ENCODE measurements around the gene DRD4.

The DRD4 gene

DNA sequence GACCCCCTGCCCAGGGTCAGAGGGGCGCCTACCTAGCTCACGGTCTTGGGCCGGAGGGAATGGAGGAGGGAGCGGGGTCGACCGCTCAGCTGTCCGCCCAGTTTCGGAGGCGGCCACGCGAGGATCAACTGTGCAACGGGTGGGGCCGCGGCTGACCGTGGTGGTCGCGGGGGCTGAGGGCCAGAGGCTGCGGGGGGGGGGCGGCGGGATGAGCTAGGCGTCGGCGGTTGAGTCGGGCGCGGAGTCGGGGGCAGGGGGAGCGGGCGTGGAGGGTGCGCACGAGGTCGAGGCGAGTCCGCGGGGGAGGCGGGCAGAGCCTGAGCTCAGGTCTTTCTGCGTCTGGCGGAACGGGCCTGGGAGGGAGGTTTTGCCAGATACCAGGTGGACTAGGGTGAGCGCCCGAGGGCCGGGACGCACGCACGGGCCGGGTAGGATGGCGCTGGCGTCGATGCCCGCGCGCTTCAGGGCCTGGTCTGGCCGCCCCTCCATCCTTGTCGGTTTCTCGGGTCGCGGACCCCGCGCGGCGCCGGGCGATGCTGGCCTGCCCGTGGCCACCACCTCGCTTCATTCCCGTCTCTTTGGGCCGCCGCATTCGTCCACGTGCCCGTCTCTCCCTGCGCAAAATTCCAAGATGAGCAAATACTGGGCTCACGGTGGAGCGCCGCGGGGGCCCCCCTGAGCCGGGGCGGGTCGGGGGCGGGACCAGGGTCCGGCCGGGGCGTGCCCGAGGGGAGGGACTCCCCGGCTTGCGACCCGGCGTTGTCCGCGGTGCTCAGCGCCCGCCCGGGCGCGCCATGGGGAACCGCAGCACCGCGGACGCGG lies at the start of gene DRD4:
TSS of gene DRD4 (plus strand) at position 759 of the 822 bp plus-strand sequence. CDS start at position 795, 36 bp downstream.
- no peak for DNase-seq

DNA sequence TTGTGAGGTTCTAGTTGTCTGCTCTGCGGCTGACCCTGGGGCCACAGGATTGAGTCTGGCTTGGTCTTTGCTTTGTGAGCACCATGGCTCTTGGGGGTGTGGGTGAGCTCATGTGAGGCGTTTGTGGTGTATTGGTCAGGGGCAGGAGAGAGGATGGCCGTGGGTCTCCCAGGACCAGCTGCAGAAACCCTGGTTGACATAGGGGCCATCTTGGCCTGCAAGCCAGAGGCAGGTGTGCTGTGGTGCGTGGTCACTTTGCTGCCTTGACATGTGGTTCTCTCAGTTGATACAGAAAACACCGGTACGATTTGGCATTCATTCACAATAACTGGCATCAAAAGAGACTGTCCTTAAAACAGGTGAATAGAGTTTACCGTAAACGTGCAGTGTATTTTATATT lies 49.5 kb upstream of the DRD4 start:
- DNase-seq: no peak

GRCh38 chr11:587978-588380 lies 49.1 kb upstream of the DRD4 start:
- DNase-seq: peak; percentile 74

- DNase-seq: no peak
Measured at GRCh38 chr11:589798-590197, 47.3 kb upstream of the DRD4 start.

DNA sequence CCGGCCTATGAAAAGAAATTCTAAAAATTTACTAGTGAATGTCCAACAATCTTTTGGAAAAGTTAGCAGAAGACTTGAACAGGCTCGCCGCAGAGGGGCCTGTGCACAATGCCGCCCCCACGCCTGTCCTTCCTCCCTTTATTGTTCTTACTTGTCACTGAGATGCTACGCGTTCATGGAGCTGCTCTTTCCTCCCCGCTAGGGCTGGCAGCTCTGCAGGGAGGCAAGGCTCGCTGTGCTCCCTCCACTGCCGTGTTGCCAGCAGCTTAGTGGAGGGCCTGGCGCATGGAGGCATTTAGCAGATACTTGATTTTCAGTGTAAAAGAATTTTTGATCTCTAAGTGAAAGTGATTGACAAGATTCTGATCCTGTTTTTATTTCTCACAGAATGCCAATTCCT lies 46.1 kb upstream of the DRD4 start:
- no peak for DNase-seq

GRCh38 chr11:592501-592900 lies 44.6 kb upstream of the DRD4 start:
- no peak for DNase-seq

DNA sequence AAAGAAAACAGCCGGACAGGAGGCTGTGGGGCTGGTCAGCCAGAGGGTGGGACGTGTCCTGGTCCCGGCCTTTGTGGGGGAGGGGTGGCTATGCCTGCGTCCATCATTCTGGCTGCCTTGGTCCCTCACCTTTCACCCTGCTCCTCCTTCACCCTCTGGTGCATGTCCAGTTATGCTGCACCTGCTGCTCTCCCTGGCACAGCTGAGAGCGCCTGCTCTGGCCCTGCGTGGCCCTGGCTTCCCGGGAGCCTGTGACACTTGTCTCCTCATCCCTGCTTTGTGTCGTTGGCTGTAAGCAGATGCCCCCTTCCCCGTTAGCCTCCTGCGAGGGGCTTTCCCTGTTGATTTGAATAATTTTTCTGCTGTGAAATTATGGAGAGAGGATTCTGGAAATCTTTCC lies 44.2 kb upstream of the DRD4 start:
- no peak for DNase-seq

- DNase-seq: no peak
Measured at GRCh38 chr11:593347-593746, 43.7 kb upstream of the DRD4 start.

- DNase-seq: no peak
Measured at GRCh38 chr11:595400-595799, 41.7 kb upstream of the DRD4 start.

- no peak for DNase-seq
Measured at GRCh38 chr11:596374-596773, 40.7 kb upstream of the DRD4 start.

DNA sequence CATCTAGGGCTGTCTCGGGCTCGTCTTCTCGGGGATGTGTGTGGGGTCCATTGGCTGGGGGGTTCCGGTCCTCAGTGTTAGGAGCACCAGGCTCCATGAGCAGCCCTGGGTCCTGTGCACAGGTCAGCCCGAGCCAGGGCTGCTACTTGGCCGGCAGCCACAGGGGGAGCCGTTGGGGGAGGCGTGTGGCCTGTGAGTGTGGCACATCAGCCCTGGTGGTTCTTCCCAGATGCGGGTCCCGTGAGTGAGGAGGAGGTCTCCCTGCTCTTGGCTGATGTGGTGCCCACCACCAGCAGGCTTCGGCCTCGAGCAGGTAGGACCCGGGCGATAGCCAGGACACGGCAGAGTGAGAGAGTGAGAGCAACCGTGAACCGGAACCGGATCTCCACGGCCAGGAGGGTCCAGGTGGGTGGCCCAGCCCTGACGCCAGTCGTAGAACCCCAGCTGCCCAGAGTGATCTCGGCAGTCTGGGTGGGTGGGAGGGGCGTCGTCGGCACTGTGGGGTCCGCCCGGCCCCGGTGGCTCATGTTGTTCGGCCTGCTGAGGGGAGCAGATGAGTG lies 39.8 kb upstream of the DRD4 start:
- DNase-seq: no peak

DNA sequence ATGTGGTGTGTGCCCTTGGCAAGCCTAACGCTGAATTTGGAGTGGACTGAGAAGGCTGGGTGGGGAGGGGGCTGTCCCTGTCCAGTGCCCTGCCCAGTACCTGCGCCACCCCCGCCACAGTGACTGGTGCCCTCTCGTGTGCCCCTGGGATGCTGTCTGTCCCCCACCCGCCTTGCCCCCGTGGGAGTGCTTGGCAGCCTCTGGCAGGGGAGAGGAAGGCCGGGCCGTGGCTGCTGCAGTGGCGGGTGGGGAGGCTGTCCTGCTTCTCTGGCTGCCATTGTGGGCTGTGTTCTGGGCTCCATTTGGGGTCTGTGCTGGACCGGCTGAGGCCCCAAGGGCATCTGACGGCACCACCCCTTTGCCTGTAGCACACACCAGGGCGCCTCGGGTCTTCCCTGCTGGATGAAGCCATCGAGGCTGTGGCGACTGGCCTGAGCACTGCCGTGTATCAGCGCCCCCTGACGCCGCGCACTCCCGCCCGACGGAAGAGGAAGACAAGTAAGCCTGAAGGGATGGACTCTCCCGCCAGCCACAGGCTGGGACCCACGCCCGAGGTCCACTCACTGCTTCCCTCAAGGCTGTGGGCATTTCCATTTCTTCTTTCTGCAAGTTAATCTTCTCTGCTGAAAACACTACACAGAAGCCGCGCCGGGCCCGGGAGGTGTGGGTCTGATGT lies 38.9 kb upstream of the DRD4 start:
- DNase-seq: no peak

DNA sequence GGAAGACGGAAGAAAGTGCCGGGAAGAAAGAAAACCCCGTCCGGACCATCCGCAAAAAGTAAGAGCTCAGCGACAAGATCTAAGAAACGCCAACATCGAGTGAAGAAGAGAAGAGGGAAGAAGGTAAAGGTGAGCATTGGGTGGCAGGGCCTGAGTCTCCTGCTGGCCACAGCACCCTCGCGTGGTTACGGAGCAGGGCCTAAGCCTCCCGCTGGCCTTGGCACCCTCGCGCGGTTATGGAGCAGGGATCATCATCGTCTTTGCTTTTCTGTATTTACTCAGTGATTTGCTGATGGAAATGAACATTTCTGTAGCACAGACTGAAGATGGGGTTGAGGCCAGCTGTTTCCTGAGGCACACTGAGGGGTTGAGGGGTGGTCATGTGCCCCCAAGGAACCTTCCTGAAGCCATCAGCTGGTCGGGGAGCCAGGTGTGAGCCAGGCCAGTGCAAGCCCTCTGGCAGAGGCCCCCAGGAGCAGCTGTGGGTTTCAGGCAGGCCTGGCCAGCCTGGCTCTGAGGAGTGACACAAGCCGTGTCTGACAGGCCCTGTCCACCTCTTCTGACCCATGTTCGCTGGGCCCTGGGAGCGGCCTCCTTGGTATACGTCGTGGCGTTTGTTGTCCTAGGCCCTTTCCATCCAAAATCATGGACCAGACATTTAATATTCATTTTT lies 35.4 kb upstream of the DRD4 start:
- no peak for DNase-seq

DNA sequence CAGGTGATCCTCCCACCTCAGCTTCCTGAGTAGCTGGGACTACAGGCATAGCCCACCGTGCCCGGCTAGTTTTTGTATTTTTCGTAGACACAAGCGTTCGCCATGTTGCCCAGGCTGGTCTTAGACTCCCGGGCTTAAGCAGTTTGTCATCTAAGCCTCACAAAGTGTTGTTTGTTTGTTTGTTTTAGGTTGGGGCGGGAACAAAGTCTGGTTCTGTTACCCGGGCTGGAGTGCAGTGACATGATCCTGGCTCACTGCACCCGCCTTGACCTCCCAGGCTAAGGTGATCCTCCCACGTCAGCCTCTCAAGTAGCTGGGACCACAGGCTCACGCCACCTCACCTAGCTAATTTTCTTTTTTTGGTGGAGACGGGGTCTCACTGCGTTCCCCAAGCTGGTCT lies 33.9 kb upstream of the DRD4 start:
- no peak for DNase-seq

GRCh38 chr11:605286-606129 lies 31.6 kb upstream of the DRD4 start:
- DNase-seq: no peak

GRCh38 chr11:606245-606644 lies 30.8 kb upstream of the DRD4 start:
- no peak for DNase-seq

- DNase-seq: no peak
Measured at GRCh38 chr11:607020-607780, 29.9 kb upstream of the DRD4 start.

DNA sequence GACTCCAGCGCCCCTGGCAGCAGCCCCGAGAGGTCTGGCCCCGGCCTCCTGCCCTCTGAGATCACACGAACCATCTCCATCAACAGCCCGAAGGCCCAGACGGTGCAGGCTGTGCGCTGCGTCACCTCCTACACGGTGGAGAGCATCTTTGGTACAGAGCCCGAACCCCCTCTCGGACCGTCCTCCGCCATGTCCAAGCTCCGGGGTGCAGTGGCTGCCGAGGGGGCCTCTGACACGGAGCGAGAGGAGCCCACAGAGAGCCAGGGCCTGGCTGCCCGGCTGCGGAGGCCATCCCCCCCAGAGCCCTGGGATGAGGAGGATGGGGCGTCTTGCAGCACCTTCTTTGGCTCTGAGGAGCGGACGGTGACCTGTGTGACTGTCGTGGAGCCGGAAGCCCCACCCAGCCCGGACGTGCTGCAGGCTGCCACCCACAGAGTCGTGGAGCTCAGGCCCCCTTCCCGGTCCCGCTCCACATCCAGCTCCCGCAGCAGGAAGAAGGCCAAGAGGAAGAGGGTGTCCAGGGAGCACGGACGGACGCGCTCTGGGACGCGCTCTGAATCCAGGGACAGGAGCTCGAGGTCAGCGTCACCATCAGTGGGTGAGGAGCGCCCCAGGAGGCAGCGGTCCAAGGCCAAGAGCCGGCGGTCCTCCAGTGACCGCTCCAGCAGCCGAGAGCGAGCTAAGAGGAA lies 29.0 kb upstream of the DRD4 start:
- DNase-seq: no peak

DNA sequence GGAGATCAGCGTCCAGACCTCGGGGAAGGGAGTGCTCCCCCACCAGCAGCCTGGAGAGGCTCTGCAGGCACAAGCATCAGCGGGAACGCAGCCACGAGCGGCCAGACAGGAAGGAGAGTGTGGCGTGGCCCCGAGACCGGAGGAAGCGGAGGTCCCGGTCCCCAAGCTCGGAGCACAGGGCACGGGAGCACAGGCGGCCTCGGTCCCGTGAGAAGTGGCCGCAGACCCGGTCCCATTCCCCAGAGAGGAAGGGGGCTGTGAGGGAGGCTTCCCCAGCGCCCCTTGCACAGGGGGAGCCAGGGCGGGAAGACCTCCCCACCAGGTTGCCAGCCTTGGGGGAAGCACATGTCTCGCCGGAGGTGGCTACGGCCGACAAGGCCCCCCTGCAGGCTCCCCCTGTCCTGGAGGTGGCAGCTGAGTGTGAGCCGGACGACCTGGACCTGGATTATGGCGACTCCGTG lies 28.2 kb upstream of the DRD4 start:
- DNase-seq: no peak

- no peak for DNase-seq
Measured at GRCh38 chr11:609341-609811, 27.7 kb upstream of the DRD4 start.

Measured in SIG-M5 (cell line).